ENCODE data around the gene UBTF.

UBTF gene

DNA sequence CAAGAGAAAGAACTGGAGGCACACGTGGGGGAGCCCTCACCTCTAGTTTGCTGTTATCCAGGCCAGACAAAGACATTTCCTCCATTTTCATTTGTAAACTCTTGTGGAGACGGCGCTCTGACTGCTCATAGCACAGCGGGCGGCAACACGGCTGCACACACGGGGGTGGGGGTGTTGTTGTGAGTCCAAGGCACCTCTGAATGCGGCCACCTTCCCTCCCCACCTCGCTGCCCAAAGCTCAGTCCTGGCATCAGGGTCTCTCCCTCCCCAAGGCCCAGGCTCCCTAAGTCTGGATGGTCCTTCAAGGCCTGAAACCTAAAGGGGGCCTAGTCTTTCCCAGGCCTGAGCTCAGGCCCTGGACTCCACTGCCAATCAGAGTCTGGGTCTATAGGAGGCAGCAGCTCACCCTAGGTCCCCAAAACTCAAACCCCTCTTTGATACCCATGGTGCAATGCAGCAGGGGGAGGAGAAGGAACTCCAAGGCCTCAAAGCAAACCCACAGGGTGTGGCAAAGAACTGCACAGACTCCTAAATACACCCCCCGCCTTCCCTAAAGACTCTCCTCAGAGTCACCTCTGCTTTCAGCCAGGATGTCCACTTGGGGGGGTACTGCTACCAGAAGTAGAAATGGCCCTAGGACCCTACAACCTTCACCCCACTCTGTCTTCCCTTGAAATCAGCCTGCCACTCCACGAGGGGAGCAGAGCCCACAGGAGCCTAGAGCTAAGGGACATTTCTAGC is 21.3 kb downstream of the UBTF start:
- peak overlapping the region; percentile 81 for H3K4me3 ChIP-seq (ENCODE audit: low read depth, low read length)

- H3K4me3 ChIP-seq (ENCODE audit: low read depth, low read length): no peak overlapping the region
Observed at GRCh38 chr17:44197107-44197506, 22.4 kb downstream of the UBTF start.

GRCh38 chr17:44193326-44194084 is 26.0 kb downstream of the UBTF start:
- no peak overlapping the region for H3K4me3 ChIP-seq (ENCODE audit: low read depth, low read length)

GRCh38 chr17:44192750-44193149 is 26.7 kb downstream of the UBTF start:
- H3K4me3 ChIP-seq (ENCODE audit: low read depth, low read length): no peak overlapping the region

GRCh38 chr17:44191941-44192496 is 27.5 kb downstream of the UBTF start:
- H3K4me3 ChIP-seq (ENCODE audit: low read depth, low read length): no peak overlapping the region

DNA sequence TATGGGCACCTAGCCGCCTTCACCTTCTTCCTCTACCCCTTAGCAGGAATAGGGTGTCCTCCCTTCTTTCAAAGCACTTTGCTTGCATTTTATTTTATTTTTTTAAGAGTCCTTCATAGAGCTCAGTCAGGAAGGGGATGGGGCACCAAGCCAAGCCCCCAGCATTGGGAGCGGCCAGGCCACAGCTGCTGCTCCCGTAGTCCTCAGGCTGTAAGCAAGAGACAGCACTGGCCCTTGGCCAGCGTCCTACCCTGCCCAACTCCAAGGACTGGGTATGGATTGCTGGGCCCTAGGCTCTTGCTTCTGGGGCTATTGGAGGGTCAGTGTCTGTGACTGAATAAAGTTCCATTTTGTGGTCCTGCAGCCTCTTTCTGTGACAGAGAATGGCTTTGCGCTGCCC is 28.1 kb downstream of the UBTF start:
- H3K4me3 ChIP-seq (ENCODE audit: low read depth, low read length): no peak overlapping the region

- no peak overlapping the region for H3K4me3 ChIP-seq (ENCODE audit: low read depth, low read length)
Observed at GRCh38 chr17:44190481-44190880, 29.0 kb downstream of the UBTF start.

DNA sequence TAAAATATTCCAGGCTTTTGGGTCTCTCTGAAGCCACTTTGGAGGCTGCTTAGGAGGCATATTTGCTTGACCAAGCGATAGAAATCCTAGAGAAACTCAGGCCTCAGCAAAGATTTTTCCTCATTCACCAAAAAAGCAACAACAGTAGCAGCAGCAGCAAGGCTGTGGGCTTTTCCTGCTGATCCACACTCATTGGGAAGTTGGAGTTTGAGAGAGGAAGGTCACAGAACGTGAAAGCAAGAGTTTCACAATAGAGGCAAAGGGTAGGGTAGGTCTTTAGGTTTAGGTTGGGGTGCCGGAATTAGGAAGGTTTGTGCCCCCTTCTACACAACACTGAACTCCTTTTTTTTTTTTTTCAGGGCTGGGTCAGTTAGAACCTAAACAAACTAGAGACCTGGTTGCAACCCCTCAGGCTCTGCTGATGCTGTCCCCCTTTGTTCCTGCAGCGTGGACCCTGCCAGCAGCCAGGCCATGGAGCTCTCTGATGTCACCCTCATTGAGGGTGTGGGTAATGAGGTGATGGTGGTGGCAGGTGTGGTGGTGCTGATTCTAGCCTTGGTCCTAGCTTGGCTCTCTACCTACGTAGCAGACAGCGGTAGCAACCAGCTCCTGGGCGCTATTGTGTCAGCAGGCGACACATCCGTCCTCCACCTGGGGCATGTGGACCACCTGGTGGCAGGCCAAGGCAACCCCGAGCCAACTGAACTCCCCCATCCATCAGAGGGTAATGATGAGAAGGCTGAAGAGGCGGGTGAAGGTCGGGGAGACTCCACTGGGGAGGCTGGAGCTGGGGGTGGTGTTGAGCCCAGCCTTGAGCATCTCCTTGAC is 30.7 kb downstream of the UBTF start:
- no peak overlapping the region for H3K4me3 ChIP-seq (ENCODE audit: low read depth, low read length)

GRCh38 chr17:44187131-44187899 is 32.2 kb downstream of the UBTF start:
- H3K4me3 ChIP-seq (ENCODE audit: low read depth, low read length): peak overlapping the region; percentile 76

DNA sequence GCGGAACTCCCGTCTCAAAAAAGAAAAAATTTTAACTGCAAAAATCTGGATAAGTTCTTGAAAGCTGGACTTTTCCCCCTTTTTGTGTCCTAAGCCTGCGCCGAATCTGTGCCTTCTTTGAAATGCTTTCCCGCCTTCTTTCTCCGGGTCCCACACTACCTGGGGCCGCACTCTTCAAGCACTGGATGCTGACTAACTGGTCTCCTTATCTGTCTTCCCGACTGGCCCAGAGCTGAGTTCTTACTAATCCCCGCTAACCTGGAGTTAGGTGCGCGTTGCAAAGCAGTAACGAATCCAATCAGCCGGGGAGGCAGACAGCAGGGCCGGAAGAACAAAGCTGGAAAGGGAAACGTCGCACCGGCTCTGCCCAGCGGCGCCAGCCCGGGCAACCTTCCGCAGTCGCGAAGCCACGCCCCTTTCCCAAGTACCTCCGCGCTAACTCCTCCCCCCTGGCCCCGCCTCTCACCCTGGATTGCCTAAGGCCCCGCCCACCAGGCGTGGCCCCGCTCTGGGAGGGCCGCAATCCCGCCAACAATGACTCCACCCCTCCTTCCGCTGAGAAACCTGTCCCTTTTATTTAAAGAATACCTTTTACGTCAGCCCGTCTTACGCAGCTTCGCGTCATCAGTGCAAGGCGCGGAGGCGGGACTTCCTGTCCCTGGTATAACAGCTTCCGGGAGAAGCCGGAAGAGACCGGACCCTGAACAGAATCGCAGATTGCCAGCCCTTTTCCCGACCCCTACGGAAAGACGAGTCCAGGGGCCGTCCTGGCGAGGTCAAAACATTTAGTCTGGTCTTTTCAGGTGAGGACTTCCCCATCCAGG is 33.0 kb downstream of the UBTF start, which contains the start of gene TMUB2:
TSS of gene TMUB2 (plus strand) at position 666 of the 824 bp plus-strand sequence. CDS start 737 bp downstream, outside the sequence.
- H3K4me3 ChIP-seq (ENCODE audit: low read depth, low read length): peak within 1 kb of the TSS; percentile 94

GRCh38 chr17:44184212-44184810 is 35.2 kb downstream of the UBTF start:
- H3K4me3 ChIP-seq (ENCODE audit: low read depth, low read length): no peak overlapping the region

- H3K4me3 ChIP-seq (ENCODE audit: low read depth, low read length): no peak overlapping the region
Observed at GRCh38 chr17:44183024-44183423, 36.5 kb downstream of the UBTF start.

DNA sequence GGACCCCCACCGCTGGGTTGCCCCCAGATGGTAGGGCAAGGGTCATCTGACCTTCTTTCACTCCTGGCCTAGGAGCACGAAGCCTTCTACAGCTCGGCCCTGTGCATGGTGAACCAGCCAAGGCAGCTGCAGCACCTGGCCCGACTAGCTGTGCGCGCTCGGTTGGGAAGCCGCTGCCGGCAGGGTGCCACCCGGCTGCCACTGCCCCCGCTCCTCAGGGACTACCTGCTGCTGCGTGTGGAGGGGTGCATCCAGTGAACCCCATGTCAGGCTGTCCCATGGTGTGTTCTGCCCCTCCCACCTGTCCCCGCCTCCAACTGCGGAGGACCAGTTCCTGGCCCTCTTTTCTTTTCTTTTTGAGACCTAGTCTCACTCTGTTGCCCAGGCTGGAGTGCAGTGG is 41.3 kb downstream of the UBTF start:
- H3K4me3 ChIP-seq (ENCODE audit: low read depth, low read length): no peak overlapping the region

DNA sequence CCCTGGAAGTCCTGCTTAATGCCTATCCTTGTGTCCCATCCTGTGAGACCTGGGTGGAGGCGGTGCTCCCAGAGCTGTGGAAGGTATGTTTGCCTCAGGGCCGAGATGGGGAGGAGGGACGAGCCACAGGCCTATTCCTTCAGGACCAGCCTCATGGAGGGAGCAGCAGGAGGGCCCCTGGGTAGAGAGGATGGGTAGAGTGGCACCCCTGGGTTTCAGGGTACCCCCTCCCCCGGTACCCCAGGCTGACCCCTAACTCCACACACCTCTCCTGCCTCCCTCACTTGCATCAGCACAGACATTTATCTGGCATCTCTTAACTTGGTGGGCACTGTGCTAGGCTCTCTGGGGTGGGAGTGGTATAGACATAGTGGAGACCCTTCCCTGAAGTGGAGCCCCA is 41.8 kb downstream of the UBTF start:
- no peak overlapping the region for H3K4me3 ChIP-seq (ENCODE audit: low read depth, low read length)

DNA sequence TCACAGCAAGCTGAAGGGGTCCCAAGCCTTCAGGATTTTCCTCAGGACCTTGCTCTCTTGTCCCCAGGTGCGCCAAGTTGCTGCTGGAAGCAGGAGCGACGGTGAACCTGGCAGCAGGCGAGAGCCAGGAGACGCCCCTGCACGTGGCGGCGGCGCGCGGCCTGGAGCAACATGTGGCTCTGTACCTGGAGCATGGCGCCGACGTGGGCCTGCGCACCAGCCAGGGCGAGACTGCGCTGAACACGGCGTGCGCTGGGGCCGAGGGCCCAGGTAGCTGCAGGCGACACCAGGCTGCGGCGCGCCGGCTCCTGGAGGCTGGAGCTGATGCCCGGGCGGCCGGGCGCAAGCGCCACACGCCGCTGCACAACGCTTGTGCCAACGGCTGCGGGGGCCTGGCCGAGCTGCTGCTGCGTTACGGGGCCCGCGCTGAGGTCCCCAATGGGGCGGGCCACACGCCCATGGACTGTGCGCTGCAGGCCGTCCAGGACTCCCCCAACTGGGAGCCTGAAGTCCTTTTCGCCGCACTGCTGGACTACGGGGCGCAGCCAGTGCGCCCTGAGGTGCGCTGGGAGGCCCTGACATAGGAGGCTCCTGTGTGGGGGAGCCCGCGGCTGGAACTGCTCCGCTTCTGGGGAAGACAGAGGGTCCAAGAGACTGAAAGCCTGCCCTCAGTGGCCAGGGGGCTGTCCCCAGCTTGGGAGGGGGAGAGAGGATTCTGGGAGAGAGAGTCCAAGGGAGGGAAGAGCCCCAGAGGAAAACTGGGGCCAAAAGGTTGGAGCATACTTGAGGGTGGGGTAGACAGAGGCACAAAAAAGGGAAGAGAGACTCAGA is 42.6 kb downstream of the UBTF start:
- H3K4me3 ChIP-seq (ENCODE audit: low read depth, low read length): no peak overlapping the region

- no peak overlapping the region for H3K4me3 ChIP-seq (ENCODE audit: low read depth, low read length)
Observed at GRCh38 chr17:44176257-44176656, 43.2 kb downstream of the UBTF start.

DNA sequence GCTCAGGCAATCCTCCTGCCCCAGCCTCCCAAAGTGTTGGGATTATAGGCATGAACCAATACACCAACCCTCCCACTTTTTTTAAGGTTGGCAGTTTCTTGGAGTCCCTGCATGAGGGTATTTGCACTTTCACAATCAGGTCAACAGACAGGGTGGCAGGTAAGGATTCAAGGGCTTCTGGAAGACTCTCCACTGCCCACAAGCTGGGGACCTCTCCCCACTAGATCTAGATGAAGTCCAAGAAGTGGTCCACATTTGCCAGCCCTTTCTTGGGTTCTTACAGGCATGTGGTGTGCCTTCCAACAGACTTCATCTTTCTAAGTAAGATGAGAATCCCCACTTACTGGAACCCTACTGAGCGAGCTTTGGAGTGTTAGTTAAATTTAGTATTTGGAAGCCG is 45.0 kb downstream of the UBTF start:
- H3K4me3 ChIP-seq (ENCODE audit: low read depth, low read length): no peak overlapping the region

DNA sequence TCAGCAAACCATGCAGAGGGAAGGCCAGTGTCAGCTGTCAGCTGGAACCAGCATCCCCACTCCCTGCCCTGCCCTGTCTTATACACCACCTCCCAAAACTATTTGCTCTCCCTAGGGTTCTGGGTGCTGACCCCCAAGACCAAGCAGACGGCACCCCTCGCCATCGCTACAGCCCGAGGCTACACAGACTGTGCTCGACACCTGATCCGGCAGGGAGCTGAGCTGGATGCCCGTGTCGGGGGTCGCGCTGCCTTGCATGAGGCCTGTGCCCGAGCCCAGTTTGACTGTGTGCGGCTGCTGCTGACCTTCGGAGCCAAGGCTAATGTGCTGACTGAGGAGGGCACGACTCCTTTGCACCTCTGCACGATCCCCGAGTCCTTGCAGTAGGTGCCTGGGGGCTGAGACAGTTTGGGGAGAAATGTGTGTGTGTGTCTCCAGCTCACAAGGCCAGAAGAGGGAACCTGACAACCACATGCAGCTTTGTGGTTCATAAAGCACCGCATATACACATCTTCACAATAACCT is 47.5 kb downstream of the UBTF start:
- no peak overlapping the region for H3K4me3 ChIP-seq (ENCODE audit: low read depth, low read length)
